Measurements from ENCODE around the gene ASMTL. TPM values are rescaled to one million over a fixed set of nuclear protein-coding genes. Genes with fewer than 3 reads are reported as not detected.
"Not testable (repeated sequence)": the region's sequence is repeated elsewhere in the genome, so short reads cannot be mapped to it uniquely, and the experiment has no call there.

The ASMTL gene
- total RNA-seq, 4 donors from 2014 or later = 3.4 to 20.3 (median 18.4) TPM

DNA sequence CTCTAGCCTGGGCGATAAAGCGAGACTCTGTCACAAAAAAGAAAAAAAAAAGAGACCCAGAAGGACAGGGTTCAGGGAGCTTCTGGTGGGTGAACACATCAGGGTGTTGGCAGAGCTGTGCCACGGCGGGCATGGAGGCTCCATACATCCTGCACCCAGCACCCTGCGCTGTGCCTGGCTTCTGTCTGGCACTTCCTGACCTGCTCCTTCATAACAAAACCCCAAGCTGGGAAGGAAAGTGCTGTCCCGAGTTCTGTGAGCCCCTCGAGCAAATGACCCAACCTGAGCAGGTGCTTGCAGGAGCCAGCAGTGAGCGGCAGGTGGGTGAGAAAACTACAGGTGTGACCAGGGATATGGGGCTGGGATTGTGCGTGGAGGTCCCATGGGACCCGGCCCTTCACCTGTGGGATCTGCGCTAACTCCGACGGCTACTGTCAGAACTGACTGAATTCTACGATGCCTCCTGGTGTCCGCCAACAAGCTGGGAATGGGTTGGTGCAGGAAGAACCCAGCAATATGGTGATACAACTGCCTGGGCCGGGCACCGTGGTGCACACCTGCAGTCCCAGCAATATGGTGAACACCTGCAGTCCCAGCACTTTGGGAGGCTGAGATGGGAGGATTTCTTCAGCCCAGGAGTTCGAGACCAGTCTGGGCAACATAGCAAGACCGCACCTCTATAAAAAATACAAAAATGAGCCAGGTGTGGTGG lies 18.9 kb downstream of the ASMTL start:
- no peak overlapping the region for H3K4me3 ChIP-seq
- peaks cover 0 to 4% (median 0%) of the 10 kb centered on the region in 4 donors for H3K36me3 ChIP-seq
- intact Hi-C loops (cut with DNase I; ENCODE audit: low total_unique reads) = no loop called here
- H3K27me3 ChIP-seq = no peaks in the 10 kb centered on the region
- H3K27ac ChIP-seq = no peak overlapping the region
- TF ChIP-seq EP300 (IDR thresholded peaks at IDR 0.05; ENCODE audit: low read depth) = no peak
- no peak for TF ChIP-seq POLR2A (IDR thresholded peaks at IDR 0.05)
- TF ChIP-seq POLR2AphosphoS5 (IDR thresholded peaks at IDR 0.05) = no peak
- TF ChIP-seq, protein P1, sequence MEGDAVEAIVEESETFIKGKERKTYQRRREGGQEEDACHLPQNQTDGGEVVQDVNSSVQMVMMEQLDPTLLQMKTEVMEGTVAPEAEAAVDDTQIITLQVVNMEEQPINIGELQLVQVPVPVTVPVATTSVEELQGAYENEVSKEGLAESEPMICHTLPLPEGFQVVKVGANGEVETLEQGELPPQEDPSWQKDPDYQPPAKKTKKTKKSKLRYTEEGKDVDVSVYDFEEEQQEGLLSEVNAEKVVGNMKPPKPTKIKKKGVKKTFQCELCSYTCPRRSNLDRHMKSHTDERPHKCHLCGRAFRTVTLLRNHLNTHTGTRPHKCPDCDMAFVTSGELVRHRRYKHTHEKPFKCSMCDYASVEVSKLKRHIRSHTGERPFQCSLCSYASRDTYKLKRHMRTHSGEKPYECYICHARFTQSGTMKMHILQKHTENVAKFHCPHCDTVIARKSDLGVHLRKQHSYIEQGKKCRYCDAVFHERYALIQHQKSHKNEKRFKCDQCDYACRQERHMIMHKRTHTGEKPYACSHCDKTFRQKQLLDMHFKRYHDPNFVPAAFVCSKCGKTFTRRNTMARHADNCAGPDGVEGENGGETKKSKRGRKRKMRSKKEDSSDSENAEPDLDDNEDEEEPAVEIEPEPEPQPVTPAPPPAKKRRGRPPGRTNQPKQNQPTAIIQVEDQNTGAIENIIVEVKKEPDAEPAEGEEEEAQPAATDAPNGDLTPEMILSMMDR (IDR thresholded peaks at IDR 0.05) = no peak
- H3K9me3 ChIP-seq = no peaks in the 10 kb centered on the region
- WGBS, 2 donors (ENCODE audit: low coverage in 1 of 2) = 93% methylated on average over 17 of the region's 19 CpGs; no CpG with 5 or more reads in 1 of the 2 donors
- no peak for DNase-seq
- in situ Hi-C loops (cut with MboI; ENCODE audit: low pct_ligation_motif_present in 1 of 4, low pct_unique_long_range_greater_than_20kb in 1 of 4, low sequenced_read_pairs in 3 of 4) = no loop called here
- no peaks in the 10 kb centered on the region for H3K4me1 ChIP-seq

DNA sequence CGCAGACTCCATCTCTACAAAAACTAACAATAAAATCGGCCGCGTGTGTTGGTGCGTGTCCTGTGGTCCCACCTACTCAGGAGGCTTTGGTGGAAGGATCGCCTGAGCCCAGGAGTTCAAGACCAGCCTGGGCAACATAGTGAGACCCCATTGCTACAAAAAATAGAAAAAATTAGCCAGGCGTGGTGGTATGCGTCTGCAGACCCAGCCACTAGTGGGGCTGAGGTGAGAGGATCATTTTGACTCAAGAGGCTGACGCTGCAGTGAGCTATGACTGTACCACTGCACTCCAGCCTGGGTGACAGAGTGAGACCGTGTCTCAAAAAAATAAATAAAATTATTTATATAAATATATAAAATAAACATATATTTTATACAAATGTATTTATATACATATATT lies 22.3 kb downstream of the ASMTL start:
- DNase-seq = no peak
- Histone ChIP-seq H3K9me3 (no peaks in the 10 kb centered on the region), H3K27ac (no peak overlapping the region), H3K4me1 (no peaks in the 10 kb centered on the region), H3K36me3 (peaks cover 0 to 3% (median 1%) of the 10 kb centered on the region in 4 donors), H3K27me3 (no peaks in the 10 kb centered on the region), H3K4me3 (no peak overlapping the region)
- intact Hi-C loops (cut with DNase I; ENCODE audit: low total_unique reads) = no loop called here
- in situ Hi-C loops (cut with MboI; ENCODE audit: low pct_ligation_motif_present in 1 of 4, low pct_unique_long_range_greater_than_20kb in 1 of 4, low sequenced_read_pairs in 3 of 4) = no loop called here
- TF ChIP-seq POLR2AphosphoS5 (IDR thresholded peaks at IDR 0.05) = no peak
- TF ChIP-seq EP300 (IDR thresholded peaks at IDR 0.05; ENCODE audit: low read depth) = no peak
- TF ChIP-seq POLR2A (IDR thresholded peaks at IDR 0.05) = no peak
- TF ChIP-seq, protein P1 (IDR thresholded peaks at IDR 0.05) = no peak
- WGBS, 2 donors (ENCODE audit: low coverage in 1 of 2) = 94% methylated on average over 10 of the region's 10 CpGs

DNA sequence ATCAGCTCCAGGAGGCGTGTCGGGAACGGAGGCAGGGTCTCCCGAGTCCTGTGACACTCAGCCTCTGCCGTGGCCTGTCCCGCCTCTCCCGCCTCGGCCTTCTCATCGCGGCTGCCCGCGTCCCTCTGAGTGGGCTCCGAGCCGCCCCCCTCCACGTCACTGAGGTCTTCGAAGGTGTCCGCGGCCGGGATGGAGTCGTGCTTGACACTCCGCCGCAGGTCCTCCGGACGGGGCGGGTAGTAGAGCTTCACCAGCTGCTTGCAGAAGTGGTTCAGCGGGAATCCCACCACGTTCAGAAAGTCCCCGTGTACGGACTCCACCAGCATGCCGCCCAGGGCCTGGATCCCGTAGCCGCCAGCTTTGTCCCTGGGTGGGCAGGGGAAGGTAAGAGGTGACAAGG lies 25.0 kb downstream of the ASMTL start:
- intact Hi-C loops (cut with DNase I; ENCODE audit: low total_unique reads) = no loop called here
- Histone ChIP-seq H3K4me3 (no peak overlapping the region), H3K27ac (no peak overlapping the region), H3K36me3 (peaks cover 0 to 10% (median 3%) of the 10 kb centered on the region in 4 donors), H3K4me1 (no peaks in the 10 kb centered on the region), H3K27me3 (no peaks in the 10 kb centered on the region), H3K9me3 (peaks cover under 1% of the 10 kb centered on the region in 2 donors)
- WGBS, 2 donors (ENCODE audit: low coverage in 1 of 2) = 92% methylated on average over 32 of the region's 32 CpGs; no CpG with 5 or more reads in 1 of the 2 donors
- no peak for TF ChIP-seq EP300 (IDR thresholded peaks at IDR 0.05; ENCODE audit: low read depth)
- TF ChIP-seq, protein P1 (IDR thresholded peaks at IDR 0.05) = no peak
- no peak for TF ChIP-seq POLR2A (IDR thresholded peaks at IDR 0.05)
- TF ChIP-seq POLR2AphosphoS5 (IDR thresholded peaks at IDR 0.05) = no peak
- DNase-seq = no peak
- in situ Hi-C loops (cut with MboI; ENCODE audit: low pct_ligation_motif_present in 1 of 4, low pct_unique_long_range_greater_than_20kb in 1 of 4, low sequenced_read_pairs in 3 of 4) = no loop called here

DNA sequence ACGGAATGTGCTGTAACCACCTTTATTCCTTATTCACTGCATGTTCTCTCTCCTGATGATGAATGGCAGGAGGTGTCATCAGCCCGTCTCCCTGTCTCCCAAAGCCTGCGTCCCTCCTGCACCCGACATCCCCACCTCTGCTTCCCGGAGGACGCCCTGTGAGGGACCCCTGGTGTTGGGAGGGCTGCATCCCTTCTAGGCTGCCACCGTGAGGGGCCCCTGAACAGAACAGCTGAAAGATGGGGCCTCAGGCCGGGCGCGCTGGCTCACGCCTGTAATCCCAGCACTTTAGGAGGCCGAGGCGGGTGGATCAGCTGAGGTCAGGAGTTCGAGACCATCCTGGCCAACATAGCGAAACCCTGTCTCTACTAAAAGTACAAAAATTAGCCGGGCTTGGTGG lies 26.4 kb downstream of the ASMTL start:
- DNase-seq; H3K4me3 ChIP-seq; H3K27ac ChIP-seq; H3K9me3 ChIP-seq; in situ Hi-C loops (cut with MboI; ENCODE audit: low pct_ligation_motif_present in 1 of 4, low pct_unique_long_range_greater_than_20kb in 1 of 4, low sequenced_read_pairs in 3 of 4); H3K27me3 ChIP-seq; intact Hi-C loops (cut with DNase I; ENCODE audit: low total_unique reads); H3K4me1 ChIP-seq: not testable (repeated sequence)
- peaks cover 0 to 14% (median 3%) of the 10 kb centered on the region in 4 donors for H3K36me3 ChIP-seq
- 89% methylated on average over 16 of the region's 16 CpGs; no CpG with 5 or more reads in 1 of the 2 donors for WGBS, 2 donors (ENCODE audit: low coverage in 1 of 2)
